Measurements from ENCODE around the gene RB1. TPM values are rescaled to one million over a fixed set of nuclear protein-coding genes. Genes with fewer than 3 reads are reported as not detected.

Gene RB1
- total RNA-seq (2014; rRNA removed; shearing (Covaris generic)), result 14.7 and 17.0 TPM in 2 replicates

- H3K36me3 ChIP-seq (replicated peaks; ENCODE audit: control insufficient read depth, insufficient read depth, low read length), result no peaks in the 10 kb centered on the region
- H3K4me3 ChIP-seq (ENCODE audit: insufficient read depth, low read depth, low read length), result peak within 1 kb of the TSS; percentile 79
- no peaks in the 10 kb centered on the region for H3K27me3 ChIP-seq (ENCODE audit: control insufficient read depth, insufficient read depth, low read length)
These were observed at the start of gene RB1 for GRCh38 chr13:48303359-48304142. Gene RB1 (plus strand): TSS chr13:48303751. CDS start chr13:48303913, 162 bp downstream.

GRCh38 chr13:48253849-48254248 is 49.7 kb upstream of the RB1 start:
- Histone ChIP-seq H3K36me3 (replicated peaks; ENCODE audit: control insufficient read depth, insufficient read depth, low read length) (peaks cover 11% of the 10 kb centered on the region), H3K4me3 (ENCODE audit: insufficient read depth, low read depth, low read length) (no peak overlapping the region), H3K27me3 (ENCODE audit: control insufficient read depth, insufficient read depth, low read length) (no peaks in the 10 kb centered on the region)
- DNase-seq, result no peak

More at GRCh38 chr13:48303359-48304142, at the start of gene RB1:
- peak; percentile 90 for DNase-seq

GRCh38 chr13:48255090-48255489 is 48.5 kb upstream of the RB1 start:
- Histone ChIP-seq H3K4me3 (ENCODE audit: insufficient read depth, low read depth, low read length) (no peak overlapping the region), H3K36me3 (replicated peaks; ENCODE audit: control insufficient read depth, insufficient read depth, low read length) (peaks cover 17% of the 10 kb centered on the region), H3K27me3 (ENCODE audit: control insufficient read depth, insufficient read depth, low read length) (no peaks in the 10 kb centered on the region)
- no peak for DNase-seq

- H3K4me3 ChIP-seq (ENCODE audit: insufficient read depth, low read depth, low read length), result no peak overlapping the region
- peaks cover 17% of the 10 kb centered on the region for H3K36me3 ChIP-seq (replicated peaks; ENCODE audit: control insufficient read depth, insufficient read depth, low read length)
- DNase-seq, result no peak
- no peaks in the 10 kb centered on the region for H3K27me3 ChIP-seq (ENCODE audit: control insufficient read depth, insufficient read depth, low read length)
These were observed 47.6 kb upstream of the RB1 start for GRCh38 chr13:48255954-48256353.

GRCh38 chr13:48258002-48258401 is 45.5 kb upstream of the RB1 start:
- H3K4me3 ChIP-seq (ENCODE audit: insufficient read depth, low read depth, low read length), result no peak overlapping the region
- DNase-seq, result no peak
- no peaks in the 10 kb centered on the region for H3K27me3 ChIP-seq (ENCODE audit: control insufficient read depth, insufficient read depth, low read length)
- H3K36me3 ChIP-seq (replicated peaks; ENCODE audit: control insufficient read depth, insufficient read depth, low read length), result peaks cover 17% of the 10 kb centered on the region

GRCh38 chr13:48258430-48258829 is 45.1 kb upstream of the RB1 start:
- DNase-seq, result no peak
- Histone ChIP-seq H3K4me3 (ENCODE audit: insufficient read depth, low read depth, low read length) (no peak overlapping the region), H3K27me3 (ENCODE audit: control insufficient read depth, insufficient read depth, low read length) (no peaks in the 10 kb centered on the region), H3K36me3 (replicated peaks; ENCODE audit: control insufficient read depth, insufficient read depth, low read length) (peaks cover 16% of the 10 kb centered on the region)

- Histone ChIP-seq H3K27me3 (ENCODE audit: control insufficient read depth, insufficient read depth, low read length) (no peaks in the 10 kb centered on the region), H3K4me3 (ENCODE audit: insufficient read depth, low read depth, low read length) (no peak overlapping the region), H3K36me3 (replicated peaks; ENCODE audit: control insufficient read depth, insufficient read depth, low read length) (peaks cover 10% of the 10 kb centered on the region)
- DNase-seq, result no peak
These were observed 42.6 kb upstream of the RB1 start for GRCh38 chr13:48260970-48261369.

GRCh38 chr13:48263196-48263595 is 40.4 kb upstream of the RB1 start:
- Histone ChIP-seq H3K4me3 (ENCODE audit: insufficient read depth, low read depth, low read length) (no peak overlapping the region), H3K36me3 (replicated peaks; ENCODE audit: control insufficient read depth, insufficient read depth, low read length) (peaks cover 8% of the 10 kb centered on the region), H3K27me3 (ENCODE audit: control insufficient read depth, insufficient read depth, low read length) (no peaks in the 10 kb centered on the region)
- DNase-seq, result no peak

- no peaks in the 10 kb centered on the region for H3K27me3 ChIP-seq (ENCODE audit: control insufficient read depth, insufficient read depth, low read length)
- H3K36me3 ChIP-seq (replicated peaks; ENCODE audit: control insufficient read depth, insufficient read depth, low read length), result peaks cover 4% of the 10 kb centered on the region
- H3K4me3 ChIP-seq (ENCODE audit: insufficient read depth, low read depth, low read length), result no peak overlapping the region
- DNase-seq, result no peak
These were observed 39.5 kb upstream of the RB1 start for GRCh38 chr13:48264058-48264457.

- no peak overlapping the region for H3K4me3 ChIP-seq (ENCODE audit: insufficient read depth, low read depth, low read length)
- no peaks in the 10 kb centered on the region; the same call in 1 of the 2 replicates for H3K36me3 ChIP-seq (replicated peaks; ENCODE audit: control insufficient read depth, insufficient read depth, low read length)
- no peak for DNase-seq
- no peaks in the 10 kb centered on the region for H3K27me3 ChIP-seq (ENCODE audit: control insufficient read depth, insufficient read depth, low read length)
These were observed 38.2 kb upstream of the RB1 start for GRCh38 chr13:48265217-48265815.

- no peak for DNase-seq
- Histone ChIP-seq H3K4me3 (ENCODE audit: insufficient read depth, low read depth, low read length) (no peak overlapping the region), H3K36me3 (replicated peaks; ENCODE audit: control insufficient read depth, insufficient read depth, low read length) (no peaks in the 10 kb centered on the region; the same call in 1 of the 2 replicates), H3K27me3 (ENCODE audit: control insufficient read depth, insufficient read depth, low read length) (no peaks in the 10 kb centered on the region)
These were observed 37.4 kb upstream of the RB1 start for GRCh38 chr13:48266150-48266549.

- no peaks in the 10 kb centered on the region for H3K27me3 ChIP-seq (ENCODE audit: control insufficient read depth, insufficient read depth, low read length)
- no peak for DNase-seq
- no peak overlapping the region for H3K4me3 ChIP-seq (ENCODE audit: insufficient read depth, low read depth, low read length)
- no peaks in the 10 kb centered on the region; the same call in 1 of the 2 replicates for H3K36me3 ChIP-seq (replicated peaks; ENCODE audit: control insufficient read depth, insufficient read depth, low read length)
These were observed 36.6 kb upstream of the RB1 start for GRCh38 chr13:48266701-48267639.

GRCh38 chr13:48268019-48268418 is 35.5 kb upstream of the RB1 start:
- Histone ChIP-seq H3K27me3 (ENCODE audit: control insufficient read depth, insufficient read depth, low read length) (no peaks in the 10 kb centered on the region), H3K4me3 (ENCODE audit: insufficient read depth, low read depth, low read length) (no peak overlapping the region), H3K36me3 (replicated peaks; ENCODE audit: control insufficient read depth, insufficient read depth, low read length) (no peaks in the 10 kb centered on the region; the same call in 1 of the 2 replicates)
- no peak for DNase-seq

- DNase-seq, result no peak
These were observed 30.2 kb upstream of the RB1 start for GRCh38 chr13:48273346-48273745.

More at GRCh38 chr13:48273346-48273745, 30.2 kb upstream of the RB1 start:
- no peaks in the 10 kb centered on the region for H3K27me3 ChIP-seq (ENCODE audit: control insufficient read depth, insufficient read depth, low read length)
- no peak overlapping the region for H3K4me3 ChIP-seq (ENCODE audit: insufficient read depth, low read depth, low read length)
- no peaks in the 10 kb centered on the region for H3K36me3 ChIP-seq (replicated peaks; ENCODE audit: control insufficient read depth, insufficient read depth, low read length)

Measured in H7 (cell line).